ENCODE data around the gene KCNG2. TPM values are rescaled to one million over a fixed set of nuclear protein-coding genes. Genes with fewer than 3 reads are reported as not detected.

Gene KCNG2
- total and polyA plus RNA-seq, 2 of the 4 experiments (the other 2 are of a cell fraction): not detected

DNA sequence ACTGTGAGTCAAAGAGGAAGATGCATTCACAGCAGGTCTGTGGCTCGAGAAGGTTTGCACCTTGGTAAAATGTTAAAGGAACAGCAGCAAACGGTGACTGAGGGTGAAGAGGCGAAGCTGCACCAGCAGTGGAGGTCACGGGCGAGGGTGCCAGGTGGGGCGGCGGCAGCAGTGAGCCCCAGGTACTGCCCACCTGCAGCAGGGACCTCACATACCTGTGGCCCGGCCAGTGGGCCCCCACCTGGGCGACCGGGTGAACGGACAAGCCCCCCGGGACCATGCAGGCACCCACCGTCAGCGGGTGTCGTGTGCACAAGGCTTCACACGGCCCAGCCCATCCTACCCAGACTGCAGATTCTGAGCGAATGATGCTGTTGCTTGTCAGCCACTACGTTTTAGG lies 23.6 kb upstream of the KCNG2 start:
- no peak overlapping the region for H4K5ac ChIP-seq (ENCODE audit: low read depth, low read length)
- H4K20me1 ChIP-seq (ENCODE audit: insufficient read depth, low read length): no peaks in the 10 kb centered on the region
- whole genome bisulfite sequencing, 2 experiments (ENCODE audit: extremely low coverage in 2 of 2, insufficient read length in 1 of 2): 74% methylated on average over 3 of the region's 18 CpGs; no CpG with 5 or more reads in 1 of the 2 experiments
- H3K4me2 ChIP-seq (ENCODE audit: low read depth, low read length): no peak overlapping the region
- H3K18ac ChIP-seq (ENCODE audit: low read depth, low read length): no peak overlapping the region
- no peak overlapping the region for H3K23ac ChIP-seq (ENCODE audit: low read depth, low read length)
- no peaks in the 10 kb centered on the region for H3K9me1 ChIP-seq (ENCODE audit: insufficient read depth, low read length)
- no peak overlapping the region for H2BK120ac ChIP-seq (ENCODE audit: low read depth, low read length)
- no peak overlapping the region for H2AK5ac ChIP-seq (ENCODE audit: low read depth, low read length)
- POLR2A ChIA-PET (ENCODE audit: unreplicated experiment): no interaction called here
- H2BK15ac ChIP-seq (ENCODE audit: low read depth, low read length): no peak overlapping the region
- H3K4ac ChIP-seq (ENCODE audit: low read depth, low read length): no peak overlapping the region
- dilution Hi-C loops (cut with HindIII; ENCODE audit: low sequenced_read_pairs, unreplicated experiment) (no loop called here), in situ Hi-C loops (cut with MboI; ENCODE audit: low sequenced_read_pairs) (no loop called here), intact Hi-C loops (cut with micrococcal nuclease) (no loop called here)
- peaks cover 12% of the 10 kb centered on the region; the same call in 1 of the 2 replicates for H3K9me3 ChIP-seq (ENCODE audit: control insufficient read depth, insufficient read depth, low read length)
- peaks cover 46% of the 10 kb centered on the region for H3K27me3 ChIP-seq (ENCODE audit: control insufficient read depth, insufficient read depth, low read length)
- no peaks in the 10 kb centered on the region for H3K79me1 ChIP-seq (ENCODE audit: low read depth in 1 of 2, low read length in 2 of 2)
- H2BK20ac ChIP-seq (ENCODE audit: low read depth, low read length): no peak overlapping the region
- no peak overlapping the region for H2AK9ac ChIP-seq (replicated peaks; ENCODE audit: low read depth, low read length, poor library complexity)
- no peak for TF ChIP-seq SMC3 (IDR thresholded peaks at IDR 0.05; ENCODE audit: low read depth, low read length)
- no peak for TF ChIP-seq CHD1 (IDR thresholded peaks at IDR 0.05; ENCODE audit: low read depth, low read length)
- no peak for TF ChIP-seq CTCF (conservative IDR thresholded peaks at IDR 0.05; ENCODE audit: low read depth, low read length)
- TF ChIP-seq POLR2A (IDR thresholded peaks at IDR 0.05; ENCODE audit: low read depth, low read length): no peak
- H3K4me1 ChIP-seq (ENCODE audit: control insufficient read depth, insufficient read depth, low read length): no peaks in the 10 kb centered on the region
- no peaks in the 10 kb centered on the region for H3K36me3 ChIP-seq (ENCODE audit: control insufficient read depth, insufficient read depth, low read length)
- no peak overlapping the region for H4K91ac ChIP-seq (ENCODE audit: insufficient read depth, low read depth, low read length)
- H3K56ac ChIP-seq (ENCODE audit: extremely low read depth, insufficient read depth, low read length): no peak overlapping the region
- H3K9ac ChIP-seq (ENCODE audit: low read depth, low read length): no peak overlapping the region
- H4K8ac ChIP-seq (ENCODE audit: low read depth in 2 of 2, low read length in 2 of 2): no peak overlapping the region
- H2BK5ac ChIP-seq (ENCODE audit: low read depth, low read length, poor library complexity, severe bottlenecking): no peak overlapping the region
- no peak overlapping the region for H2AFZ ChIP-seq (replicated peaks; ENCODE audit: low read length, poor library complexity)
- CTCF ChIA-PET: no interaction called here
- no peak overlapping the region for H3K27ac ChIP-seq (ENCODE audit: insufficient read depth, low read length)
- no peak overlapping the region for H3K14ac ChIP-seq (replicated peaks; ENCODE audit: low read depth, low read length)
- ATAC-seq (ENCODE audit: low read depth) (no peak), DNase-seq (no peak)
- no TSS peak for BruUV-seq (replicated peaks)
- H3K4me3 ChIP-seq (ENCODE audit: insufficient read depth, low read depth, low read length): no peak overlapping the region

All from IMR-90 (cell line).